Measurements from ENCODE around the gene AMOT. TPM values are rescaled to one million over a fixed set of nuclear protein-coding genes. Genes with fewer than 3 reads are reported as not detected.

The AMOT gene
- total RNA-seq, 1 donor from 2014 or later = 31.2 TPM

DNA sequence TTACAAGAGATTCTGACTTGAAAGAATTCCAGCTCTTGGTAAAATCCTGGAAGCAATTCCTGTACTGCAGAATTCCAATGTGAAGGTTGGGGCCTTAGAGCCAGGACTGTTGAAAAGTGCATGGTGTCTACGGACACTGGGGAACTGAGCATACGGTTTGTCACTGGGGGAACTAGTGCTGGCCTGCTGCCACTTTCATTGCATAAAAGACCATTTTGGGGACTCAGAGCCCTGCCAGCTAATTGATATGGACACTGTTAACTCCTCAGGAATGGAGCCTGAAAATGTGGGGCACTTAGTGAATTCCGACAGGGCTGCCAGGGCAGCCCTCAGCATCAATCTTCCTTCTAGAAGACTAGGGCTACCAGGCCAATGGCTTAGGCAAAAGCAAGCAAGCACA, 55.9 kb downstream of the AMOT start:
- Mint-ChIP-seq H3K9me3 (ENCODE audit: unreplicated experiment) (no peaks in the 10 kb centered on the region), H3K4me3 (ENCODE audit: unreplicated experiment) (no peak overlapping the region), H3K36me3 (ENCODE audit: low read depth, unreplicated experiment) (peaks cover 3% of the 10 kb centered on the region), H3K27ac (ENCODE audit: unreplicated experiment) (no peak overlapping the region), H3K27me3 (ENCODE audit: unreplicated experiment) (no peaks in the 10 kb centered on the region), H3K4me1 (ENCODE audit: unreplicated experiment) (peaks cover 8% of the 10 kb centered on the region)
- no peak for DNase-seq (ENCODE audit: low spot score)
- TF ChIP-seq, protein P1, sequence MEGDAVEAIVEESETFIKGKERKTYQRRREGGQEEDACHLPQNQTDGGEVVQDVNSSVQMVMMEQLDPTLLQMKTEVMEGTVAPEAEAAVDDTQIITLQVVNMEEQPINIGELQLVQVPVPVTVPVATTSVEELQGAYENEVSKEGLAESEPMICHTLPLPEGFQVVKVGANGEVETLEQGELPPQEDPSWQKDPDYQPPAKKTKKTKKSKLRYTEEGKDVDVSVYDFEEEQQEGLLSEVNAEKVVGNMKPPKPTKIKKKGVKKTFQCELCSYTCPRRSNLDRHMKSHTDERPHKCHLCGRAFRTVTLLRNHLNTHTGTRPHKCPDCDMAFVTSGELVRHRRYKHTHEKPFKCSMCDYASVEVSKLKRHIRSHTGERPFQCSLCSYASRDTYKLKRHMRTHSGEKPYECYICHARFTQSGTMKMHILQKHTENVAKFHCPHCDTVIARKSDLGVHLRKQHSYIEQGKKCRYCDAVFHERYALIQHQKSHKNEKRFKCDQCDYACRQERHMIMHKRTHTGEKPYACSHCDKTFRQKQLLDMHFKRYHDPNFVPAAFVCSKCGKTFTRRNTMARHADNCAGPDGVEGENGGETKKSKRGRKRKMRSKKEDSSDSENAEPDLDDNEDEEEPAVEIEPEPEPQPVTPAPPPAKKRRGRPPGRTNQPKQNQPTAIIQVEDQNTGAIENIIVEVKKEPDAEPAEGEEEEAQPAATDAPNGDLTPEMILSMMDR (IDR thresholded peaks at IDR 0.05; ENCODE audit: unreplicated experiment) = no peak

DNA sequence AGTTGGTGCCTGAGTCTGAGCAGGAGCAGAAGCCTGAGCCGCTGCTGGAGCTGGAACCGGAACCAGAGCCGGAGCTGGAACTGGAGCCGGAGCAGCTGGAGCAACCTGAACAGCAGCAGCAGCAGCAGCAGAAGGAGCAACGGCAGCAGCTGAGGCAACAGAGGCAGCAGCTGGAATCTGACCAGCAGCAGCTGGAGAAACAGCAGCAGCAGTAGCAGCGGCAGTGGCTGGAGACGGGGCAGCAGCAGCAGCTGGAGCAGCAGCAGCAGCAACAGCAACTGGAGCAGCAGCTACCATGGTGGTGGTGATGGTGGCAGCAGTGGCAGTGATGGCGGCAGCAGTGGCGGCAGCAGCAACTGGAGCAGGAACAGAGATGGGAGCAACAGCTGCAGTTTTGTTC, 61.5 kb downstream of the AMOT start:
- TF ChIP-seq, protein P1 (IDR thresholded peaks at IDR 0.05; ENCODE audit: unreplicated experiment) = no peak
- Mint-ChIP-seq H3K27me3 (ENCODE audit: unreplicated experiment) (no peaks in the 10 kb centered on the region), H3K4me3 (ENCODE audit: unreplicated experiment) (no peak overlapping the region), H3K9me3 (ENCODE audit: unreplicated experiment) (no peaks in the 10 kb centered on the region), H3K27ac (ENCODE audit: unreplicated experiment) (no peak overlapping the region), H3K4me1 (ENCODE audit: unreplicated experiment) (no peaks in the 10 kb centered on the region), H3K36me3 (ENCODE audit: low read depth, unreplicated experiment) (peaks cover 8% of the 10 kb centered on the region)
- no peak for DNase-seq (ENCODE audit: low spot score)

DNA sequence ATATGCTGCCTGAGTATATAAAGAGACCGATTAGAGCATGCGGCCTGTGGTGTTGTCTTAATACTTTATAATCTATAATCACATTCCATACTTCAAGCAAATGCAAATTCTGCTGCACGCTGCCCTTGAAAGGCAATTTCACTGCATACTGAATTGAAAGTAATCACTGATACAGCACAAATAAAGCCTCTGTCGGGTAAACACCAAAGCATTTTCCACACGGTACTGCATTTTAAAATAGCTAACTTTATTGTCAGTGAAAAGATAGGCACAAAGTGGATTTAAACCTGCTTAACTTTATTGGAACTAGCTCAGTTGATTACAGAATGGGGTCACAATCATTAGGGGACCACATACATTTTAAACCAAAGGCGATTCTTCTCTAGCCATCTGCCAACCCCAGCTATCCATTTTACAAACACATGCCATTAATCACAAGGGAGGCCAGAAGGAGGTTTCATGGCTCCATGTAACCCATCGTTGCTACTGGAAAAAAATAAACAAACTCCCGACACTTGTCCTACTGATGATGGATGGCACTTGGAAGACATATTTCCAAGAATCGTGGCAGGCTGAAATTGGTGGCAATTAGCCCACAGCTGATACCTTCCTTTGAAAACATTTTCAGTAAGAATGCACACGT, 65.9 kb downstream of the AMOT start:
- DNase-seq (ENCODE audit: low spot score) = no peak
- Mint-ChIP-seq H3K4me3 (ENCODE audit: unreplicated experiment) (no peak overlapping the region), H3K36me3 (ENCODE audit: low read depth, unreplicated experiment) (peaks cover 7% of the 10 kb centered on the region), H3K27ac (ENCODE audit: unreplicated experiment) (no peak overlapping the region), H3K4me1 (ENCODE audit: unreplicated experiment) (no peaks in the 10 kb centered on the region), H3K9me3 (ENCODE audit: unreplicated experiment) (no peaks in the 10 kb centered on the region), H3K27me3 (ENCODE audit: unreplicated experiment) (no peaks in the 10 kb centered on the region)
- TF ChIP-seq, protein P1 (IDR thresholded peaks at IDR 0.05; ENCODE audit: unreplicated experiment) = no peak

- no peaks in the 10 kb centered on the region for H3K27me3 Mint-ChIP-seq (ENCODE audit: unreplicated experiment)
- no peaks in the 10 kb centered on the region for H3K4me1 Mint-ChIP-seq (ENCODE audit: unreplicated experiment)
- H3K36me3 Mint-ChIP-seq (ENCODE audit: low read depth, unreplicated experiment) = peaks cover 6% of the 10 kb centered on the region
- DNase-seq (ENCODE audit: low spot score) = no peak
- TF ChIP-seq, protein P1 (IDR thresholded peaks at IDR 0.05; ENCODE audit: unreplicated experiment) = no peak
- no peak overlapping the region for H3K27ac Mint-ChIP-seq (ENCODE audit: unreplicated experiment)
- no peak overlapping the region for H3K4me3 Mint-ChIP-seq (ENCODE audit: unreplicated experiment)
- no peaks in the 10 kb centered on the region for H3K9me3 Mint-ChIP-seq (ENCODE audit: unreplicated experiment)
Measured at GRCh38 chrX:112774142-112774541, 66.5 kb downstream of the AMOT start.

DNA sequence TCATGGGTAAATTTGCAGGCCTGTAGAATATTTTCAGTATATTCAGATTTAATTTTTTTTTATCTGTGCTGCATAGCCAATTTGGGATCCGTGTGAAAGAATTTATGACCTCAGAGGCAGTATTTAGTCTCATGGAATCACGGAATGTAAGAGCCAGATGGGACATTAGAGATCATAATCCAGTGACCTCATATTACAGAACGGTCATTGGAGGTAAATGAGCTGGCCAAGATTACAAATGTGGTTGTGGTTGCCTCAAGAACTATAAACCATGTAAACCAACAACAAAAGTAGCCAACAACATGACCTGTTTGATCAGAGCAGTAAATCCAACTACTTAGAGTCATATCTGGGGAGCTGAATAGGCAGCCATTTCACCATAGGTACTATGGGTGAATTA, 71.6 kb downstream of the AMOT start:
- H3K4me1 Mint-ChIP-seq (ENCODE audit: unreplicated experiment) = no peaks in the 10 kb centered on the region
- H3K27me3 Mint-ChIP-seq (ENCODE audit: unreplicated experiment) = no peaks in the 10 kb centered on the region
- H3K9me3 Mint-ChIP-seq (ENCODE audit: unreplicated experiment) = no peaks in the 10 kb centered on the region

More for the DNA sequence above, 71.6 kb downstream of the AMOT start:
- DNase-seq (ENCODE audit: low spot score) = no peak
- no peak overlapping the region for H3K27ac Mint-ChIP-seq (ENCODE audit: unreplicated experiment)
- H3K36me3 Mint-ChIP-seq (ENCODE audit: low read depth, unreplicated experiment) = no peaks in the 10 kb centered on the region
- H3K4me3 Mint-ChIP-seq (ENCODE audit: unreplicated experiment) = no peak overlapping the region
- TF ChIP-seq, protein P1 (IDR thresholded peaks at IDR 0.05; ENCODE audit: unreplicated experiment) = no peak
